ENCODE data around the gene CEACAM4. TPM values are rescaled to one million over a fixed set of nuclear protein-coding genes. Genes with fewer than 3 reads are reported as not detected.

Gene CEACAM4
- total RNA-seq, 1 donor from 2014 or later, result not detected

- TF ChIP-seq EZH2 (IDR thresholded peaks at IDR 0.05) (no peak), EZH2phosphoT487 (IDR thresholded peaks at IDR 0.05) (no peak)
- TF ChIP-seq, protein P1, sequence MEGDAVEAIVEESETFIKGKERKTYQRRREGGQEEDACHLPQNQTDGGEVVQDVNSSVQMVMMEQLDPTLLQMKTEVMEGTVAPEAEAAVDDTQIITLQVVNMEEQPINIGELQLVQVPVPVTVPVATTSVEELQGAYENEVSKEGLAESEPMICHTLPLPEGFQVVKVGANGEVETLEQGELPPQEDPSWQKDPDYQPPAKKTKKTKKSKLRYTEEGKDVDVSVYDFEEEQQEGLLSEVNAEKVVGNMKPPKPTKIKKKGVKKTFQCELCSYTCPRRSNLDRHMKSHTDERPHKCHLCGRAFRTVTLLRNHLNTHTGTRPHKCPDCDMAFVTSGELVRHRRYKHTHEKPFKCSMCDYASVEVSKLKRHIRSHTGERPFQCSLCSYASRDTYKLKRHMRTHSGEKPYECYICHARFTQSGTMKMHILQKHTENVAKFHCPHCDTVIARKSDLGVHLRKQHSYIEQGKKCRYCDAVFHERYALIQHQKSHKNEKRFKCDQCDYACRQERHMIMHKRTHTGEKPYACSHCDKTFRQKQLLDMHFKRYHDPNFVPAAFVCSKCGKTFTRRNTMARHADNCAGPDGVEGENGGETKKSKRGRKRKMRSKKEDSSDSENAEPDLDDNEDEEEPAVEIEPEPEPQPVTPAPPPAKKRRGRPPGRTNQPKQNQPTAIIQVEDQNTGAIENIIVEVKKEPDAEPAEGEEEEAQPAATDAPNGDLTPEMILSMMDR (IDR thresholded peaks at IDR 0.05), result no peak
- no peaks in the 10 kb centered on the region for H3K36me3 ChIP-seq
- H3K79me2 ChIP-seq (ENCODE audit: low read depth), result no peaks in the 10 kb centered on the region
- no peak overlapping the region for H2AFZ ChIP-seq (replicated peaks)
- no peak for DNase-seq (ENCODE audit: low spot score)
- H3K4me1 ChIP-seq, result no peaks in the 10 kb centered on the region
- H3K27me3 ChIP-seq, result no peaks in the 10 kb centered on the region
- H3K4me2 ChIP-seq, result no peak overlapping the region
- no peaks in the 10 kb centered on the region for H4K20me1 ChIP-seq (ENCODE audit: low read depth)
- Mint-ChIP-seq H3K27me3 (ENCODE audit: insufficient read depth, low read depth) (no peaks in the 10 kb centered on the region), H3K36me3 (no peaks in the 10 kb centered on the region), H3K4me1 (no peaks in the 10 kb centered on the region), H3K4me3 (no peak overlapping the region), H3K9me3 (peaks cover 2% of the 10 kb centered on the region), H3K27ac (no peak overlapping the region)
- H3K9me3 ChIP-seq (ENCODE audit: low read depth), result peaks cover 13% of the 10 kb centered on the region
- no peak overlapping the region for H3K9ac ChIP-seq
- no peak overlapping the region for H3K27ac ChIP-seq
- no peak overlapping the region for H3K4me3 ChIP-seq
- H3F3A ChIP-seq (ENCODE audit: low read depth), result no peaks in the 10 kb centered on the region
Observed at GRCh38 chr19:41652250-41652649, 25.4 kb upstream of the CEACAM4 start.

- TF ChIP-seq EZH2phosphoT487 (IDR thresholded peaks at IDR 0.05) (no peak), EZH2 (IDR thresholded peaks at IDR 0.05) (no peak)
- TF ChIP-seq, protein P1 (IDR thresholded peaks at IDR 0.05), result no peak
- Mint-ChIP-seq H3K9me3 (peaks cover 2% of the 10 kb centered on the region), H3K27ac (no peak overlapping the region), H3K4me1 (no peaks in the 10 kb centered on the region), H3K4me3 (no peak overlapping the region), H3K36me3 (no peaks in the 10 kb centered on the region), H3K27me3 (ENCODE audit: insufficient read depth, low read depth) (no peaks in the 10 kb centered on the region)
- Histone ChIP-seq H3K9me3 (ENCODE audit: low read depth) (peaks cover 13% of the 10 kb centered on the region), H3K4me3 (no peak overlapping the region), H2AFZ (replicated peaks) (no peak overlapping the region), H3K4me1 (no peaks in the 10 kb centered on the region), H3K27ac (no peak overlapping the region), H3K79me2 (ENCODE audit: low read depth) (no peaks in the 10 kb centered on the region), H3F3A (ENCODE audit: low read depth) (no peaks in the 10 kb centered on the region), H4K20me1 (ENCODE audit: low read depth) (no peaks in the 10 kb centered on the region), H3K9ac (no peak overlapping the region), H3K4me2 (no peak overlapping the region), H3K36me3 (no peaks in the 10 kb centered on the region), H3K27me3 (no peaks in the 10 kb centered on the region)
- no peak for DNase-seq (ENCODE audit: low spot score)
Observed at GRCh38 chr19:41649827-41650226, 23.0 kb upstream of the CEACAM4 start.

GRCh38 chr19:41646589-41647204 is 19.8 kb upstream of the CEACAM4 start:
- H3K9me3 ChIP-seq (ENCODE audit: low read depth), result peaks cover 9% of the 10 kb centered on the region

More at GRCh38 chr19:41646589-41647204, 19.8 kb upstream of the CEACAM4 start:
- Histone ChIP-seq H2AFZ (replicated peaks) (no peak overlapping the region), H3K79me2 (ENCODE audit: low read depth) (no peaks in the 10 kb centered on the region), H3K36me3 (no peaks in the 10 kb centered on the region), H3K4me2 (no peak overlapping the region), H3K27me3 (no peaks in the 10 kb centered on the region), H3K4me1 (no peaks in the 10 kb centered on the region), H3F3A (ENCODE audit: low read depth) (no peaks in the 10 kb centered on the region), H3K4me3 (no peak overlapping the region), H4K20me1 (ENCODE audit: low read depth) (no peaks in the 10 kb centered on the region), H3K27ac (no peak overlapping the region), H3K9ac (no peak overlapping the region)
- no peak overlapping the region for H3K27ac Mint-ChIP-seq
- no peak for TF ChIP-seq EZH2 (IDR thresholded peaks at IDR 0.05)
- TF ChIP-seq, protein P1 (IDR thresholded peaks at IDR 0.05), result peak; percentile 27
- H3K4me1 Mint-ChIP-seq, result no peaks in the 10 kb centered on the region
- DNase-seq (ENCODE audit: low spot score), result no peak
- H3K27me3 Mint-ChIP-seq (ENCODE audit: insufficient read depth, low read depth), result peaks cover 4% of the 10 kb centered on the region
- H3K36me3 Mint-ChIP-seq, result no peaks in the 10 kb centered on the region
- peaks cover 2% of the 10 kb centered on the region for H3K9me3 Mint-ChIP-seq
- H3K4me3 Mint-ChIP-seq, result no peak overlapping the region

Measured in neural progenitor cell (in vitro differentiated cells).